IMR-90 (cell line): Measurements from ENCODE around the gene PHACTR3. TPM values are rescaled to one million over a fixed set of nuclear protein-coding genes. Genes with fewer than 3 reads are reported as not detected.

Experiments used
- ATAC-seq: fragments of 200-7000 bp; cut with Tn5 transposase; 2 replicates; pipeline ENCODE4 v1.9.1; 2020; ENCODE audit warnings: low read depth, mild to moderate bottlenecking, moderate library complexity
- BruUV-seq: library from RNA; stranded (reverse); fragments of 400-500 nt; replicated peaks from 2 replicates; lab custom pipeline; 2021; lab: Mats Ljungman, UMichigan
- CTCF ChIA-PET: fragments of 300-600 bp; formaldehyde crosslinking; extraction: SDS; loops from one replicate; lab custom pipeline; 2021; ENCODE audit warnings: antibody characterized with exemption; lab: Yijun Ruan, JAX
- POLR2A ChIA-PET: fragments of 300-600 bp; sonication (Branson Sonifier 250); formaldehyde crosslinking; loops from one replicate; lab custom pipeline; 2022; ENCODE audit warnings: antibody characterized with exemption; ENCODE audit not compliant: unreplicated experiment; lab: Charles Lee
- DNase-seq: peaks from one replicate; pipeline ENCODE4 v3.0.0; 2013
- H2AFZ ChIP-seq: replicated peaks from 2 replicates; pipeline ENCODE3; 2013; ENCODE audit warnings: low read length, mild to moderate bottlenecking; ENCODE audit not compliant: poor library complexity
- H2AK5ac ChIP-seq: 2 replicates; pipeline ENCODE4 v1.6.1; 2013; ENCODE audit warnings: low read depth, low read length, inconsistent platforms
- H2AK9ac ChIP-seq: replicated peaks from 2 replicates; pipeline ENCODE3; 2013; ENCODE audit warnings: mild to moderate bottlenecking, low read depth, low read length, moderate library complexity; ENCODE audit not compliant: poor library complexity
- H2BK120ac ChIP-seq: 2 replicates; pipeline ENCODE4 v1.6.1; 2013; ENCODE audit warnings: low read depth, low read length, inconsistent platforms
- H2BK15ac ChIP-seq: 3 replicates; pipeline ENCODE4 v1.6.1; 2013; ENCODE audit warnings: low read depth, low read length, inconsistent platforms
- H2BK20ac ChIP-seq: 2 replicates; pipeline ENCODE4 v1.6.1; 2013; ENCODE audit warnings: low read depth, mild to moderate bottlenecking, inconsistent platforms, low read length, moderate library complexity
- H2BK5ac ChIP-seq: 2 replicates; pipeline ENCODE4 v1.6.1; 2013; ENCODE audit warnings: mild to moderate bottlenecking, low read depth, low read length, inconsistent platforms; ENCODE audit not compliant: poor library complexity, severe bottlenecking
- H3K14ac ChIP-seq: replicated peaks from 2 replicates; pipeline ENCODE4 v1.6.1; 2013; ENCODE audit warnings: low read depth, low read length, inconsistent platforms
- H3K18ac ChIP-seq: 2 replicates; pipeline ENCODE4 v1.6.1; 2013; ENCODE audit warnings: low read depth, low read length, control low read depth
- H3K23ac ChIP-seq: 2 replicates; pipeline ENCODE4 v1.6.1; 2013; ENCODE audit warnings: low read depth, low read length, inconsistent platforms
- H3K27ac ChIP-seq: 2 replicates; pipeline ENCODE4 v1.5.1; 2013; ENCODE audit warnings: mild to moderate bottlenecking, control low read depth, low read length; ENCODE audit not compliant: insufficient read depth
- H3K27me3 ChIP-seq: 2 replicates; pipeline ENCODE4 v1.6.1; 2013; ENCODE audit warnings: low read length; ENCODE audit not compliant: control insufficient read depth, insufficient read depth
- H3K36me3 ChIP-seq: 2 replicates; pipeline ENCODE4 v1.6.1; 2013; ENCODE audit warnings: low read length, mixed read lengths; ENCODE audit not compliant: control insufficient read depth, insufficient read depth
- H3K4ac ChIP-seq: 2 replicates; pipeline ENCODE4 v1.6.1; 2013; ENCODE audit warnings: low read depth, low read length, inconsistent platforms
- H3K4me1 ChIP-seq: 2 replicates; pipeline ENCODE4 v1.6.1; 2013; ENCODE audit warnings: low read length, mixed read lengths; ENCODE audit not compliant: control insufficient read depth, insufficient read depth
- H3K4me2 ChIP-seq: 2 replicates; pipeline ENCODE4 v1.6.1; 2013; ENCODE audit warnings: low read depth, mild to moderate bottlenecking, control low read depth, low read length, moderate library complexity
- H3K4me3 ChIP-seq: 2 replicates; pipeline ENCODE4 v1.5.1; 2013; ENCODE audit warnings: low read depth, mild to moderate bottlenecking, control low read depth, low read length, moderate library complexity; ENCODE audit not compliant: insufficient read depth
- H3K56ac ChIP-seq: 2 replicates; pipeline ENCODE4 v1.6.1; 2013; ENCODE audit warnings: low read length, inconsistent platforms; ENCODE audit not compliant: insufficient read depth; ENCODE audit errors: extremely low read depth
- H3K79me1 ChIP-seq, 2 experiments: 2 replicates each; pipeline ENCODE4 v1.6.1; 2013; ENCODE audit warnings: low read length in 2 of 2, inconsistent platforms in 1 of 2, low read depth in 1 of 2
- H3K9ac ChIP-seq: 2 replicates; pipeline ENCODE4 v1.6.1; 2013; ENCODE audit warnings: low read depth, low read length, control low read depth
- H3K9me1 ChIP-seq: 2 replicates; pipeline ENCODE4 v1.6.1; 2013; ENCODE audit warnings: low read length, inconsistent platforms; ENCODE audit not compliant: insufficient read depth
- H3K9me3 ChIP-seq: 2 replicates; pipeline ENCODE4 v1.6.1; 2013; ENCODE audit warnings: low read length; ENCODE audit not compliant: control insufficient read depth, insufficient read depth
- H4K20me1 ChIP-seq: 2 replicates; pipeline ENCODE4 v1.6.1; 2013; ENCODE audit warnings: low read length, inconsistent platforms; ENCODE audit not compliant: insufficient read depth
- H4K5ac ChIP-seq: 2 replicates; pipeline ENCODE4 v1.6.1; 2013; ENCODE audit warnings: mild to moderate bottlenecking, low read depth, low read length, control low read depth
- H4K8ac ChIP-seq, 2 experiments: 2 replicates each; pipeline ENCODE4 v1.6.1; 2013; ENCODE audit warnings: low read depth in 2 of 2, low read length in 2 of 2, control low read depth in 1 of 2, inconsistent platforms in 1 of 2
- H4K91ac ChIP-seq: 2 replicates; pipeline ENCODE4 v1.6.1; 2013; ENCODE audit warnings: low read depth, low read length, inconsistent platforms; ENCODE audit not compliant: insufficient read depth
- BHLHE40 ChIP-seq: fragments of 150-350 bp; IDR thresholded peaks from 2 replicates; pipeline ENCODE4 v1.6.1; 2016; ENCODE audit warnings: mild to moderate bottlenecking, low read depth, low read length
- CEBPB ChIP-seq: IDR thresholded peaks from 2 replicates; pipeline ENCODE4 v1.6.1; 2012; ENCODE audit warnings: low read depth, low read length, improper control_type of control experiment
- CHD1 ChIP-seq: IDR thresholded peaks from 2 replicates; pipeline ENCODE4 v1.6.1; 2012; ENCODE audit warnings: low read depth, low read length, improper control_type of control experiment
- CTCF ChIP-seq: conservative IDR thresholded peaks from 2 replicates; pipeline ENCODE4 v1.5.1; 2012; ENCODE audit warnings: mild to moderate bottlenecking, low read depth, low read length, improper control_type of control experiment
- ELK1 ChIP-seq: fragments of 150-350 bp; IDR thresholded peaks from 2 replicates; pipeline ENCODE4 v1.6.1; 2016; ENCODE audit warnings: low read depth, mild to moderate bottlenecking, low read length, moderate library complexity, borderline replicate concordance
- FOS ChIP-seq: fragments of 150-350 bp; IDR thresholded peaks from 2 replicates; pipeline ENCODE4 v1.6.1; 2016; ENCODE audit warnings: low read depth, low read length
- MAFK ChIP-seq: IDR thresholded peaks from 2 replicates; pipeline ENCODE4 v1.6.1; 2012; ENCODE audit warnings: low read depth, low read length, improper control_type of control experiment
- MAZ ChIP-seq: IDR thresholded peaks from 2 replicates; pipeline ENCODE4 v1.6.1; 2012; ENCODE audit warnings: low read depth, mild to moderate bottlenecking, low read length, improper control_type of control experiment, moderate library complexity, borderline replicate concordance
- MXI1 ChIP-seq: IDR thresholded peaks from 2 replicates; pipeline ENCODE4 v1.6.1; 2012; ENCODE audit warnings: low read depth, mild to moderate bottlenecking, low read length, moderate library complexity, borderline replicate concordance
- NFE2L2 ChIP-seq: fragments of 150-350 bp; IDR thresholded peaks from 2 replicates; pipeline ENCODE4 v1.6.1; 2016; ENCODE audit warnings: low read depth, mild to moderate bottlenecking, low read length
- POLR2A ChIP-seq: IDR thresholded peaks from 2 replicates; pipeline ENCODE4 v1.6.1; 2012; ENCODE audit warnings: mild to moderate bottlenecking, low read depth, low read length
- RAD21 ChIP-seq: IDR thresholded peaks from 2 replicates; pipeline ENCODE4 v1.6.1; 2012; ENCODE audit warnings: low read length, improper control_type of control experiment
- RCOR1 ChIP-seq: IDR thresholded peaks from 2 replicates; pipeline ENCODE4 v1.6.1; 2012; ENCODE audit warnings: mild to moderate bottlenecking, low read length, improper control_type of control experiment; ENCODE audit not compliant: insufficient replicate concordance
- RFX5 ChIP-seq: IDR thresholded peaks from 2 replicates; pipeline ENCODE4 v1.8.0; 2012; ENCODE audit warnings: low read depth, mild to moderate bottlenecking, low read length, moderate library complexity
- SMC3 ChIP-seq: fragments of 150-350 bp; IDR thresholded peaks from 2 replicates; pipeline ENCODE4 v1.6.1; 2016; ENCODE audit warnings: low read depth, mild to moderate bottlenecking, antibody characterized with exemption, low read length, moderate library complexity
- USF2 ChIP-seq: fragments of 150-350 bp; IDR thresholded peaks from 2 replicates; pipeline ENCODE4 v1.6.1; 2017; ENCODE audit warnings: mild to moderate bottlenecking, antibody characterized with exemption, low read length, low read depth
- dilution Hi-C: fragments of 300-500 bp; cut with HindIII; formaldehyde crosslinking; loops from one replicate; pipeline ENCODE4 v1.14.3; 2018; ENCODE audit warnings: low sequenced_read_pairs; ENCODE audit not compliant: unreplicated experiment
- in situ Hi-C: fragments of 300-500 bp; cut with MboI; formaldehyde crosslinking; loops from 3 replicates; pipeline ENCODE4 v1.14.3; 2019; ENCODE audit warnings: low sequenced_read_pairs, inconsistent platforms, mixed read lengths
- intact Hi-C: fragments of 100-400 bp; cut with micrococcal nuclease; formaldehyde crosslinking; loops from 2 replicates; pipeline ENCODE4 v1.10.0; 2022
- polyA plus RNA-seq, 3 experiments: library from polyadenylated mRNA; depleted of rRNA; stranded (reverse); fragments of >200 nt; gene quantifications; 2 replicates each; pipeline ENCODE4 v1.2.3, GENCODE V29; 2012; ENCODE audit warnings: low replicate concordance in 1 of 3
- total RNA-seq: library from RNA; depleted of rRNA; stranded (reverse); fragments of >200 nt; gene quantifications from 2 replicates; pipeline ENCODE4 v1.2.3, GENCODE V29; 2012

PHACTR3 gene
- total and polyA plus RNA-seq, 2 of the 4 experiments (the other 2 are of a cell fraction): not detected

- no peak for DNase-seq
- no peak for TF ChIP-seq SMC3
- TF ChIP-seq MXI1: no peak
- TF ChIP-seq CHD1: no peak
- no peak for TF ChIP-seq MAZ
- TF ChIP-seq CEBPB: no peak
- TF ChIP-seq FOS: no peak
- no peak for TF ChIP-seq RFX5
- TF ChIP-seq BHLHE40: no peak
- no peak for TF ChIP-seq RAD21
- no peak for TF ChIP-seq MAFK
- TF ChIP-seq USF2: no peak
- no peak for TF ChIP-seq NFE2L2
- no peak for TF ChIP-seq ELK1
- no peak for TF ChIP-seq RCOR1
- TF ChIP-seq CTCF: no peak
- no peak for TF ChIP-seq POLR2A
- Histone ChIP-seq H4K8ac (no peak overlapping the region), H3K4ac (no peak overlapping the region), H3K4me2 (no peak overlapping the region), H4K91ac (no peak overlapping the region), H4K5ac (no peak overlapping the region), H3K79me1 (no peaks in the 10 kb centered on the region), H3K56ac (no peak overlapping the region), H2BK20ac (no peak overlapping the region), H3K18ac (no peak overlapping the region), H3K14ac (no peak overlapping the region), H3K9ac (no peak overlapping the region), H3K27me3 (no peaks in the 10 kb centered on the region), H3K4me1 (no peaks in the 10 kb centered on the region), H2BK120ac (no peak overlapping the region), H3K4me3 (no peak overlapping the region), H3K36me3 (no peaks in the 10 kb centered on the region), H2AK5ac (no peak overlapping the region), H2BK5ac (no peak overlapping the region), H3K27ac (no peak overlapping the region), H2AFZ (no peak overlapping the region), H3K9me1 (no peaks in the 10 kb centered on the region), H2BK15ac (no peak overlapping the region), H4K20me1 (no peaks in the 10 kb centered on the region), H3K9me3 (peaks cover 16% of the 10 kb centered on the region; the same call in 1 of the 2 replicates), H3K23ac (no peak overlapping the region), H2AK9ac (no peak overlapping the region)
- ChIA-PET POLR2A (no interaction called here), CTCF (no interaction called here)
- intact Hi-C loops: no loop called here
- ATAC-seq: no peak
- in situ Hi-C loops: no loop called here
- no TSS peak for BruUV-seq
- dilution Hi-C loops: no loop called here
Measured at GRCh38 chr20:59767656-59768055, 163.3 kb downstream of the PHACTR3 start.
